ENCODE data around the gene TMPRSS3.

DNA sequence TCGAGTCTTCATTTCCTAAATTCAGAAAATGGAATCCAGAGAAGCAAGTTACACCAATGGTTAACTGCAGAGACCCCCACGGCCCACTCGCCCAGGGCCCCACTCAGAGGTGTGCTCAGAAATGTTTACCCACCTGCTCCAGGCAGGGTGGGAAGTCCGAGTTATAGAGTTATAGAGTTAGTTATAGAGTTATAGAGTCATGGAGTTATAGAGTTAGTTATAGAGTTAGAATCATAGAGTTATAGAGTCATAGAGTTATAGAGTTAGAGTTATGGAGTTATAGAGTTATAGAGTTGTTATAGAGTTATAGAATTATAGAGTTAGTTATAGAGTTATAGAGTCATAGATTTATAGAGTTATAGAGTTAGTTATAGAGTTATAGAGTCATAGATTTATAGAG is 39.5 kb upstream of the TMPRSS3 start:
- no peak for TF ChIP-seq SUZ12 (IDR thresholded peaks at IDR 0.05; ENCODE audit: extremely low read depth, insufficient read depth, insufficient read length)
- no peak for TF ChIP-seq ZNF274 (IDR thresholded peaks at IDR 0.05; ENCODE audit: low read depth, low read length)

All from NT2/D1 (cell line).